Measurements from ENCODE around the gene GPLD1. TPM values are rescaled to one million over a fixed set of nuclear protein-coding genes. Genes with fewer than 3 reads are reported as not detected.

GPLD1 gene
- total RNA-seq, 1 donor from 2014 or later = 3.5 TPM

DNA sequence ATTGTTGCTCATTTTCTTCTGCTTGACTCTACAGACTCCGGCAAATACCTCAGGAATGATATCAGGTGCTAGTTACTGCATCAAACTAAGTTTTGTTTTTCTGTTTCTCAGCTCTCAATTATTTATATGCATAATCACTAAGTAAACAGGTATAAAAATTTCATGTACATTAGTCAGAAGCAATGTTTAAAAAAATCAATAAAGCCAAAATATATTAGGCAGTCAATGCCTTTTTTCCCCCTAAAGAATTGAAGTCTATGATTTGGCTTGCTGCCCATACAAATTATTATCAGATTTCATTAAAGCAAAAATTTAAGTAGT, 107.2 kb downstream of the GPLD1 start:
- Histone ChIP-seq H3K4me1 (no peaks in the 10 kb centered on the region), H3K27ac (no peak overlapping the region), H3K27me3 (no peaks in the 10 kb centered on the region), H3K9me3 (no peaks in the 10 kb centered on the region), H3K4me3 (no peak overlapping the region), H3K36me3 (no peaks in the 10 kb centered on the region)
- DNase-seq (ENCODE audit: low spot score in 2 of 2) = no peak
- intact Hi-C loops (cut with DNase I) = no loop called here
- TF ChIP-seq, protein P1, sequence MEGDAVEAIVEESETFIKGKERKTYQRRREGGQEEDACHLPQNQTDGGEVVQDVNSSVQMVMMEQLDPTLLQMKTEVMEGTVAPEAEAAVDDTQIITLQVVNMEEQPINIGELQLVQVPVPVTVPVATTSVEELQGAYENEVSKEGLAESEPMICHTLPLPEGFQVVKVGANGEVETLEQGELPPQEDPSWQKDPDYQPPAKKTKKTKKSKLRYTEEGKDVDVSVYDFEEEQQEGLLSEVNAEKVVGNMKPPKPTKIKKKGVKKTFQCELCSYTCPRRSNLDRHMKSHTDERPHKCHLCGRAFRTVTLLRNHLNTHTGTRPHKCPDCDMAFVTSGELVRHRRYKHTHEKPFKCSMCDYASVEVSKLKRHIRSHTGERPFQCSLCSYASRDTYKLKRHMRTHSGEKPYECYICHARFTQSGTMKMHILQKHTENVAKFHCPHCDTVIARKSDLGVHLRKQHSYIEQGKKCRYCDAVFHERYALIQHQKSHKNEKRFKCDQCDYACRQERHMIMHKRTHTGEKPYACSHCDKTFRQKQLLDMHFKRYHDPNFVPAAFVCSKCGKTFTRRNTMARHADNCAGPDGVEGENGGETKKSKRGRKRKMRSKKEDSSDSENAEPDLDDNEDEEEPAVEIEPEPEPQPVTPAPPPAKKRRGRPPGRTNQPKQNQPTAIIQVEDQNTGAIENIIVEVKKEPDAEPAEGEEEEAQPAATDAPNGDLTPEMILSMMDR (IDR thresholded peaks at IDR 0.05) = no peak

DNA sequence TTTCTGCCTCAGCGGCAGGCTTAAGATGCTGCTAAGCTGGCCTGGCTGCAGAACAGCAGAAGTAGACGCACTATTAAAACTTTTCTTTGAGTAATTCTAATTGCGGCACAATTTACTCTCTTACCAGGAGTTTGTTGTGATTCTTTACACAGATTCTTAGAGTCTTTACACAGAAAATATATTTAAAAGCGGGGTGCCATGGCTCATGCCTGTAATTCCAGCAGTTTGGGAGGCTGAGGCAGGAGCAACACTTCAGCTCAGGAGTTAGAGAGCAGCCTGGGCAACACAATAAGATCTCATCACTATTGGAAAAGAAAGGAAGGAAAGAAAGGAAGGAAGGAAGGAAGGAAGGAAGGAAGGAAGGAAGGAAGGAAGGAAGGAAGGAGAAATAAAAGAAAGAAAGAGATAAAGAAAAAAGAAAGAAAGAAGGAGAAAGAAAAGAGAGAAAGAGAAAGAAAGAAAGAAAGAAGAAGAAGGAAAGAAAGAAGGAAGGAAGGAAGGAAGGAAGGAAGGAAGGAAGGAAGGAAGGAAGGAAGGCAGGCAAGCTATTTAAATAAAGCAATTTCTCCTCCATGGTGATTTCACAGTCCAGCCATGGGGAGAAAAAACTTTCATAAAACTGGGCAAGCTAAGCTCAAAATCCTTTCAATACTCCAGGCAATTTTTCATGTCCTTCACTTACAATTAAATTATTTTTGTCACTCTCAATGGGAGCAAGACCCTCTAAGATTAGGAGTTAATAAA, 107.7 kb downstream of the GPLD1 start:
- Histone ChIP-seq H3K4me1 (no peaks in the 10 kb centered on the region), H3K36me3 (no peaks in the 10 kb centered on the region), H3K9me3 (no peaks in the 10 kb centered on the region), H3K27me3 (no peaks in the 10 kb centered on the region), H3K27ac (no peak overlapping the region), H3K4me3 (no peak overlapping the region)
- DNase-seq (ENCODE audit: low spot score in 2 of 2) = no peak
- intact Hi-C loops (cut with DNase I) = no loop called here
- TF ChIP-seq, protein P1 (IDR thresholded peaks at IDR 0.05) = no peak

DNA sequence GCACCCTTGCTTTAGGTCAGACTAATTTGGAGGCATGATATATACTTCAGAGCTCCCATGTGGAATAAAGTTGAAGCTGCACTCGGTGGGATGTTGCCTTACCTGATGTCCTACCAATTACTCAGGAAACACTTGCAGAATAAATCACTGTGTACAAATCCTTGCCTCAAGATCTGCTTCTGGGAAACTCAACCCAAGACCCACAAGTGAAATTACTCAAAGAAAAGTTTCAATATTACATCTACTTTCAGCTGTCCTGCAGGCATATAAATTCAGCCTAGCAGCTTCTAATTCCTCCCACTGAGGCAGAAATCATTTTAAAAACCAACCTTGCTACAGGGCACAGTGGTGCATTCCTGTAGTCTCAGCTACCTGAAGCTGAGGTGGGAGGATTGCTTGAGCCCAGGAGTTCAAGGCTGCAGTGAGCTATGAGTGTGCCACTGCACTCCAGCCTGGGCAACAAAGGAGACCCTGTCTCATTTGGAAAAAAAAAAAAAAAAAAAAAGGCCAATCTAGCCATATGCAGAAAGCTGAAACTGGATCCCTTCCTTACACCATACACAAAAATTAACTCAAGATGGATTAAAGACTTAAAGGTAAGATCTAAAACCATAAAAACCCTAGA, 110.8 kb downstream of the GPLD1 start:
- no peak overlapping the region for H3K4me3 ChIP-seq
- no peaks in the 10 kb centered on the region for H3K27me3 ChIP-seq
- intact Hi-C loops (cut with DNase I) = no loop called here

More for the DNA sequence above, 110.8 kb downstream of the GPLD1 start:
- H3K36me3 ChIP-seq = no peaks in the 10 kb centered on the region
- TF ChIP-seq, protein P1 (IDR thresholded peaks at IDR 0.05) = no peak
- DNase-seq (ENCODE audit: low spot score in 2 of 2) = no peak
- H3K27ac ChIP-seq = no peak overlapping the region
- no peaks in the 10 kb centered on the region for H3K9me3 ChIP-seq
- no peaks in the 10 kb centered on the region for H3K4me1 ChIP-seq

Other genes starting within 250 kb of the GPLD1 start
- gene DCDC2, start 131.5 kb downstream of the GPLD1 start, total RNA-seq = not detected
- gene MRS2, start 86.6 kb downstream of the GPLD1 start, total RNA-seq = 3.2 TPM
- gene ALDH5A1, start 5.4 kb upstream of the GPLD1 start, total RNA-seq = 0.21 TPM
- gene KIAA0319, start 156.6 kb upstream of the GPLD1 start, total RNA-seq = not detected
- 5.6 TPM for gene TDP2, start 177.3 kb upstream of the GPLD1 start, total RNA-seq
- 3.1 TPM for gene ACOT13, start 177.5 kb upstream of the GPLD1 start, total RNA-seq
- 29.6 TPM for gene C6orf62, start 229.6 kb upstream of the GPLD1 start, total RNA-seq